COLO829 (cell line): ENCODE results near the gene MAP6.

ENCODE experiments used
- DNase-seq: peaks from one replicate; pipeline ENCODE4 v3.0.0; 2012; ENCODE audit warnings: low spot score

MAP6 gene

DNA sequence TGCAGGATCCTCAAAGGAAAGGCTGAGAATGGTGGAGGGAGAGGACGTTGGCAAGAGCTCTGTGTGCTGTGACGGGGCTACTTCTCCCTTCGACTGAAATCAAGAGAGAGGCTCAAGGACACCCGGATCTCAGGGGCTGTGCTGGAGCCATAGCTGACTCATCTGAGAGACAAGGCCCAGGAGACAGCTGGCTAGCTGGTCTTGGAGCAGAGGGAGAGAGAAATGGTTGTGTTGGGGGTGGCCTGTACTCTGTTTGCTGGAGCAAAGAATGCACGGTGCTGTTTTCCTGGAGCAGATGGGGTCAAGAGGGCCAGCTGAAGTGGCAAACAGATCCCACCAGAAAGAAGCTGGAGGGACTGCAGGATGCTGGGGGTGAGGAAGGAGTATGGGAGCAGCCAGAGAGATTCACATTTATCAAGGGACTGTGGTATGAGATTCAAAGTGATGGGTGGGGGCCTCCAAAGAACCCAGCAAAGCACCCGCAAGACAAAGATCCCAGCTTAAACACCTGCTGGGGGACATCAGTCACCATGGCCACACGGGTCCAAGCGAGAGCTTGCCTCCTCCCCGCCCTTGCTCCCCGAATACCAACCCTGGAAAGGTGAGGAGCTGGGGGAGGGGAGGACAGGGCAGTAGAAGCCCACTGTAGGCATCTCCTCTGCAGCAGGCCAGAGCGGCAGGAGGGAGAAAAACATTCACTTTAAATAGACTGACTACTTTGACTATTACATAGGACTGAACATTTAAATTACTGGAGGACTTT lies 40.8 kb downstream of the MAP6 start:
- DNase-seq: no peak

DNA sequence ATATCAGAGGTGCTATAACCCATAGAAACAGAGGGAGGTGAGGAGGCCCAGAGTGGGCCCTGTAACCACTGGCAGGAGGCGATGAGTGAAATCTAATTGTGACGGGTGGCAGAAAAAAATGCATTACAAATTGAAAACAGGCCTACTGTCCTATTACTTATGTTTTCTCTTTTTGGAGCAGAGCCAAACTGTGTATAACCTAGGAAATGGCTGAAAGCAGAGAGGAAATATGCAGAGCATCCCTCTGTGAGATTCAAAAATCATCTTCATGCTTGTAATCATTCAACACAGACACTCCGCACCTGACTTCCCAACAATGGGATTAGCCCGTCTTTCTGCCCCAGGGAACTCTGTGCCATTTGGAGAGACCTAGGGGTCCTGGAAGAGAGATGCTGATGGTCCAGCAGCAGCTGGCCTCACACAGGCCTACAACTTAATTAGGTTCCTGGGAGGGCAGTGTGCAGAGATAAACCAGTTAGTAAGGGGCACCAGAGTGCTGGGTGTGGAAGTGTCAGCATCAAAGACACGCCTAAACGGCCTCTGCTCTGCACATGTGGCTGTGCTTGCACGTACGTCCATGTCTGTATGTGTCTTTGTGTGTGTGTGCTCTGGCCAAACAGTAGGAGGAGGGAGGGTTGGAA lies 41.8 kb downstream of the MAP6 start:
- no peak for DNase-seq

- DNase-seq: no peak
These were observed 42.6 kb downstream of the MAP6 start for GRCh38 chr11:75625991-75626888.

- no peak for DNase-seq
These were observed 43.8 kb downstream of the MAP6 start for GRCh38 chr11:75625021-75625420.

GRCh38 chr11:75616281-75616680 lies 52.6 kb downstream of the MAP6 start:
- DNase-seq: no peak

DNA sequence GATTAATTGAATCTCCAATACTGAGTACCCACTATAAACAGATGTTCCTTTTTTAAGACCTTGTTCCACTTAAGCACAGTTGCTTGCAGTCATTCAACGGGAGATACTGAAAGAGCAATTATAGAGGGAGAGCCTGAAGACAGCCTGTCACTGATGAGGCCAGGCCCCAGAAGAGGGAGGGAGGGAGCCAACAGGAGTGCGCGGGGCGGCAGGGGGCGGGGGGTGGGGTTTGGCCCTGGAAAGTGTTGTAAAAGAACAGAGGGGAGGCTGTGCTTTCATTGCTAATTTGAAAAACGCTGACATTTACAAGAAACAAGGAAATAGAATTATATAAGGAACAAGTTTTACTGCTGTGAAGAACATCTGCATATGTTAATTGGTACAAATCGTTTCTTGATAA lies 53.1 kb downstream of the MAP6 start:
- no peak for DNase-seq

DNA sequence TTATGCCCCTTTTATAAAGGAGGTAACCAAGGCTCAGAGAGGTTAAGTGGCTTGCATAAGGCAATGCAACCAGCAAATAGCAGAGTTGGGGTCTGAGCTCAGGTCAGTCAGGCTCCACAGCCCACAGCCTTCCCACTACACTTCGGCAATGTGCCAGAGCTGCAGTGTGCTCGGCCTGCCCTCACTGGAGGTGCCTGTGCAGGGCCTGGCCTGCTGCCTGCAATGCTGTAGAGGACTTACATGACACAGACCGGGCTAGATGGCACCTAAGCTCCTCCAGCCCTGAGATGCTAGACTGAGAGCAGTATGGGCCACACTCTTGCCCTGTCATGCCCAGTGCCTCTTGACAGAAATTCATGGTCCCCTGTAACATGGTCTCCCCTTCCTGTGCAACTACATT lies 57.0 kb downstream of the MAP6 start:
- no peak for DNase-seq

DNA sequence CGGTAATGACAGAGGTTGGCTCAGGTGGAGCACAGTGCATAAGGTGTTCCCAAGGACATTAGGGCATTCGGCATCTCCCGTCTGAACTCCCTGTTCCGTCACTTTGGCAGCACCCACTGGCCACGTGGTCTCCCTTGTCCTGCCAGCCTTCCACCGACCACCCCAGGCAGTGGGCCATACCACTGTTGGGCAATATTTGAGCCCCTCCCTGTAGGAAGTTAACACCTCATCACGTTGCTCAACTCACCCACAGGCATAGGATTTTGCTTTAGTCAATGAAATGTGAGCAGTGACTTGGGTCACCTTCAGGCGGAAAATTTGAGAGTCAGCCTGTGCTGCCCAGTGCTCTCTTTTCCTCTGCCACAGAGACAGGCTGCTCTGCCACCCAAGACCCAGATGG lies 62.7 kb downstream of the MAP6 start:
- DNase-seq: no peak

DNA sequence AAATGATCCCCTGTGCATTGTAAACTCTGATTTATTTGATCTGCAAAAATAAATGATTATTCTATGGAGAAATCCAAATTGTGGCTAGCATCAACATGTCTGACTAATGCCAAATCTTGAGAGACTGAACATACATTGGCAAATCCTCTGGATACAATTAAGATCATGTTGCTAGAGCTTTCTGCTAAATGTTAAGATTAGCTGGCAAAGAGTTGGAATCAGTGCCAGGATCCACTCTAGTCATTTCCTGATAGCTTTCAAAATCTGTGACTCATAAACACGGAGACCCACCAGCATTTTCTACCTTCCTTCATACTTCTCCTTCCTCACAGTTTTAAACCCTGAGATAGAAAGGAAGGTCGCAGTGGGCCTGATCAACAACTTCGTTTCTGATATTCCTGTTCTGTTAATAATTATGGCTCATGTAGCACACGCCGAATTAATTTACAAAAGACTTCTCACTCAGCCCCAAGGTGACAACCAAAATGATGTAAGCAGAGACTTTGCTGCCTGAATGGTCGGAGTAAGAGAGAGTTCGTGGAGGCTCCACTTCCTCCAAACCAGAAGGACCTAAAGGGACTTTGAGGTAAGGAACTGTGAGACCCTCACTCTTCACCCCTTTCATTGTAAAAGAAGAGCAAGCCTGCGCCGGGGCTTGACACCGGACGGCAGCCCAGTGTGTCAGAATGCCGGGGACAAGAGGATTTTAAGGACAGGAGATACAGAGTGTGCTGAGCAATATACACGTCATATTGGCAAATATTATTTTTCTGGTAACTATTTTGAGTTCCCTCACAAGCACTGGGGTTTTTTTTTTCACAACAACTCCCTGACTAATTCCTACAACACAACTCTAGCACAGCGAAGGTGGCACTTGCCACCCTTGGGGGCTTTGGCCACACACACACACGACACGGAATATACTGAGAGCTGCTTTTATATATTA lies 64.8 kb downstream of the MAP6 start:
- peak; percentile 42 for DNase-seq

- DNase-seq: no peak
These were observed 65.9 kb downstream of the MAP6 start for GRCh38 chr11:75602951-75603350.

DNA sequence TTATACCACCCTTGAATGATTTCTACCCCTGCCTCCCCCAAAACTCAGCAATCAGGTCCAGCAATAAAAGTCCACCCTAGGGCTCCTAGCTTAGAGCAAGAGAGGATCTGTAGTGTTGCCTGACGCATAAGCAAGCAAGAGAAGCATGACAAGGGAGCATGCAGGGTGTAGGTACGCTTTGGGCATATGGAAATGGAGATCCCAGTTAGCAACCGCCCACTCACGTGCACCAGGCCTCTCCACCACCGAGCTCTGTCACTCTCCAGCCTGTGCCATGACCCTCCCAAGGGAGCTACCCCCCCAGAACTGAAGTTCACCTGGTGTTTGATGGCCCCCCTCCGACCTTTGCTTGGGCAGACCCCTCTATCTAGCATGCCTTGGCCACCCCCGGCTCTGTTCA lies 67.3 kb downstream of the MAP6 start:
- no peak for DNase-seq

- DNase-seq: no peak
These were observed 68.5 kb downstream of the MAP6 start for GRCh38 chr11:75600356-75600755.

- DNase-seq: no peak
These were observed 69.9 kb downstream of the MAP6 start for GRCh38 chr11:75598900-75599299.

DNA sequence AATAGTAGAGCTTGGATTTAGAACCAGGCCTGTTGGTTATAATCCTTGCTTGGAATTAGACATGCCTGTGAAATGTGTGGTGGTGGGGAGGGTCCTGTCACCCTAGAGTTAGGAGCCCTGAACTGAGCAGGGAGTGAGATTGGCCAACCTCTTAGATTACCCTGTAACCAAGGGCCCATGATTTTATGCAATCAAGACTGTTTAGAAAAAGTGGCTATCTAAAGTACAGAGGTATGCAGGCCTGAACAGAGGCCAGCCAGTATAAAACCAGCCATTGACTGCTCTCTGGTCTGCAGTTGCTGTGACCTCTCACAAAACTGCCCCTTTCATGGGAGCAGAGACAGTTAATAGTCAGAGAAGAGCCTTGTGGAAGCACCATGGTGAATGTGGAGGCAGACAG lies 70.6 kb downstream of the MAP6 start:
- DNase-seq: no peak

- DNase-seq: no peak
These were observed 71.2 kb downstream of the MAP6 start for GRCh38 chr11:75597636-75598035.

GRCh38 chr11:75596914-75597313 lies 71.9 kb downstream of the MAP6 start:
- no peak for DNase-seq

- DNase-seq: no peak
These were observed 73.4 kb downstream of the MAP6 start for GRCh38 chr11:75595429-75595828.

DNA sequence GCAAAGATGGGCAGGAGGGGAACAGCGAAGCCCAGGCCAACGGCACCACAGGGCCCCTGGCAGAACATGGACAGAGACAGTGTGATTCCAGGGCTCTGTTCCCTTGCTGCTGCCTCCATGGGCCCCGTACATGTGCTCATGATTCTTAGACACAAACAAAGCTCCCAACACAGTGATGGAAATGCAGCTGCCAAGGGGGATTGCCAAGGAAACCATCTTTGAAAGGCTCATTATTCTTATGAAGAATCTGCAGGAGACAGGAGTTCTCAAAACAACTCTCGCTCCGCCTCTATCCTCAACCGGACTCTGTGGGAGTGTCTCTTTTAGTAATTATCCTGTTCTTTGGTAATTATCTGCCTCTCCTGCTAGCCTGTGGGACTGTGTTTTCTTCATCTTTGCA lies 74.6 kb downstream of the MAP6 start:
- no peak for DNase-seq

DNA sequence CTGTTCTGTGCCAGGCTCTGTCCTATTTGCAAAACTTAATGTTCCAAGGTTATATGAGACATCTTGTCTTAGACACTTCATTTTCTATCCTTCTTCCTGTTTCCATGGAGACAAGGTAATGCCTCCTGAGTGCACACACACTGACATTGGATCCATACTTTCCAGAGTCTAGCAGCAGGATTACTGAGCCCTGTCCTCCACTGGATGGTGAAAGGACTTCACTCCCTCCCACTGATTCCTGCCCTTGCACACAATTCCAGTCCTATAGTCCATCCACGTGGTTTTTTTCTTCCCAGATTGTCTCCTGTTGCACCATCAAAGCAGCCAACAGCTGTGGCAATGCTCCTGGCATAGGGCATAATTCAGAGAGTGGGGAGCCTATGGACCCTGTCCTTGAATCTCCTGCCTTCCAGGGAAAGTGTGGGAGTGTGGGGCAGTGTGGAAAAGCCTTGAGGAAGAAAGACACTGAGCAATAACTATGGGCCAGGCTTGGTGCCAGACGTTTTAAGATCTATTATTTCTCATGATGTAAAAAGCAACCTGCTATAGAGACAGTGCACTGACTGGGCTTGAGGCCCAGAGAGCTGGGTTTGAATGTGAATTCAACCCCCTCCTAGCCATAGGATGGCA lies 75.4 kb downstream of the MAP6 start:
- DNase-seq: no peak

DNA sequence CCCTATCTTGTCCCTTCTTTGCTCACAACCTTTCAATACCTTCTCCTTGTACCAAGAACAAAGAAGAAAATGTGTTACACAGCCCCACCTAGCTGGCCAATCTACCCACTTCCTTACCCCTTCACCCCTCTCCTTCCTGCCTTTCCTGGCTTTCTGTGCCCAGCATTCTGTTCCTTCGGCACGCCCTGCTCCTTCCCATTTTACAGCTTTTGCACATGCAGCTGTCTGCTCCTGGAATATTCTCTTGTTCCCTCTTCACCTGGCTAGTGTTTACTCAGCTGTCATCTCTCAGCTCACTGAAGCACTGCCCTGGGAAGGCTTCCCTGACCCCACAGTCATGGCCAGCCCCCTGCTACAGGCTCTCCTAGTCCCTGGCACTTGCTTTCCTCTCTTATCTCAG lies 76.1 kb downstream of the MAP6 start:
- no peak for DNase-seq

- no peak for DNase-seq
These were observed 76.9 kb downstream of the MAP6 start for GRCh38 chr11:75591966-75592365.
